Measurements from ENCODE around the gene SLC12A5. TPM values are rescaled to one million over a fixed set of nuclear protein-coding genes. Genes with fewer than 3 reads are reported as not detected.

The SLC12A5 gene
- total RNA-seq, 4 donors from 2014 or later = 5.2 TPM; not detected in 3

DNA sequence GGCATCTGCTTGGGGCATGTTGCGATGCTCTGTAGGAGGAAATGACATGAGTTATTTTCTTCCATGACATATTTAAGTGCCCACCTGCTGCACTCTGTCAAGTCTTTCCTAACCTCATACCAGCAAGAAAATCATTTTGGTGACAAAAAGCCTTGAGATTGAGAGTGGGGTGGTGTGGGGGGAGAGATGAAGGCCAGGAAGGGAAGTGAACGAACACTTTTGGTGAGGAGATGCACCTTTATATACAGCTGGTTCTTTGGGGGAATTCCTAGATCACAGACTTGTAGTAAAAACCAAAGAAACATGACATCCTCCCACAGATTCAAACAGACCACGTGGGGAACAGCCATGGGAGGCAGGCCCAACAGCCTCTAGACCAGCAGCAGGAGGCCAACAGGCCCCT lies 34.6 kb downstream of the SLC12A5 start:
- H3K27ac ChIP-seq = no peak overlapping the region
- H3K36me3 ChIP-seq = peaks cover 9 to 91% (median 61%) of the 10 kb centered on the region in 3 donors
- no peak overlapping the region for H3K4me3 ChIP-seq
- 79 to 82% methylated on average over 3 of the region's 3 CpGs for WGBS, 2 donors
- no peaks in the 10 kb centered on the region for H3K9me3 ChIP-seq
- no peaks in the 10 kb centered on the region for H3K27me3 ChIP-seq
- DNase-seq (ENCODE audit: low spot score in 2 of 2) = no peak
- H3K4me1 ChIP-seq = peaks cover 0 to 34% (median 12%) of the 10 kb centered on the region in 4 donors
- TF ChIP-seq EP300 (IDR thresholded peaks at IDR 0.05) (no peak), POLR2A (IDR thresholded peaks at IDR 0.05) (no peak), CTCF (IDR thresholded peaks at IDR 0.05) (no peak)

DNA sequence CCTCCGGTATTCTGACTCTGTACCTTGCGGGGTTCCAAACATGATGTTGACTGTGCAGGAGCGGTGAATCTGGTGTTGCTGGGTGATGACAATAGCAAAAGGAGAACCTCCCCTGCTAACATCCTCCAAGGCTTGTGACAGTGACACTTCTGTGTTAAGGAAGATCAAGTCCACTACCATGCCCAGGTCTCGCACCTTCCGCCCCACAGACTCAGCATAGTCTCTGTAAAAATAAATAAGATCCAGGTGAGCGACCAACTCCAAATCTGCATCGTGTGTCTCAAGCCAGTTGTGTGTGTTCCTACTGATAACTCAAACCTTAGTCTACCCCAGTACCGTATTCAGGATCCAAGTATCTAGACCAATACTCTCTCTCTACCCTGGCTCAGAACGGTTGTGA lies 36.0 kb downstream of the SLC12A5 start:
- no peaks in the 10 kb centered on the region for H3K27me3 ChIP-seq
- no peak overlapping the region for H3K27ac ChIP-seq
- H3K9me3 ChIP-seq = no peaks in the 10 kb centered on the region
- no peak for TF ChIP-seq POLR2A (IDR thresholded peaks at IDR 0.05)
- TF ChIP-seq CTCF (IDR thresholded peaks at IDR 0.05) = no peak
- no peak for TF ChIP-seq EP300 (IDR thresholded peaks at IDR 0.05)
- no peak for DNase-seq (ENCODE audit: low spot score in 2 of 2)
- peaks cover 9 to 99% (median 68%) of the 10 kb centered on the region in 3 donors for H3K36me3 ChIP-seq
- no peak overlapping the region for H3K4me3 ChIP-seq
- H3K4me1 ChIP-seq = peaks cover 0 to 22% (median 6%) of the 10 kb centered on the region in 4 donors
- 88 to 95% methylated on average over 9 of the region's 9 CpGs for WGBS, 2 donors

GRCh38 chr20:46065691-46066090 lies 36.7 kb downstream of the SLC12A5 start:
- no peak overlapping the region for H3K27ac ChIP-seq
- no peaks in the 10 kb centered on the region for H3K9me3 ChIP-seq
- TF ChIP-seq POLR2A (IDR thresholded peaks at IDR 0.05) (no peak), EP300 (IDR thresholded peaks at IDR 0.05) (no peak), CTCF (IDR thresholded peaks at IDR 0.05) (no peak)
- H3K36me3 ChIP-seq = peaks cover 9 to 99% (median 68%) of the 10 kb centered on the region in 3 donors
- H3K27me3 ChIP-seq = no peaks in the 10 kb centered on the region
- H3K4me1 ChIP-seq = peaks cover 0 to 17% (median 2%) of the 10 kb centered on the region in 4 donors
- DNase-seq (ENCODE audit: low spot score in 2 of 2) = no peak
- 91 to 95% methylated on average over 3 of the region's 3 CpGs for WGBS, 2 donors
- H3K4me3 ChIP-seq = no peak overlapping the region

- Histone ChIP-seq H3K36me3 (peaks cover 0 to 67% (median 36%) of the 10 kb centered on the region in 3 donors), H3K27ac (no peak overlapping the region), H3K4me3 (no peak overlapping the region), H3K4me1 (peaks cover 0 to 33% (median 13%) of the 10 kb centered on the region in 4 donors), H3K9me3 (no peaks in the 10 kb centered on the region), H3K27me3 (no peaks in the 10 kb centered on the region)
- DNase-seq (ENCODE audit: low spot score in 2 of 2) = no peak
- WGBS, 2 donors = 94% methylated on average over 20 of the region's 20 CpGs
- TF ChIP-seq CTCF (IDR thresholded peaks at IDR 0.05) (no peak), EP300 (IDR thresholded peaks at IDR 0.05) (no peak)
Measured at GRCh38 chr20:46070215-46070900, 41.3 kb downstream of the SLC12A5 start.

- TF ChIP-seq POLR2A (IDR thresholded peaks at IDR 0.05) (no peak), EP300 (IDR thresholded peaks at IDR 0.05) (no peak), CTCF (IDR thresholded peaks at IDR 0.05) (no peak)
- DNase-seq (ENCODE audit: low spot score in 2 of 2) = no peak
- Histone ChIP-seq H3K36me3 (peaks cover 0 to 63% (median 24%) of the 10 kb centered on the region in 3 donors), H3K4me3 (no peak overlapping the region), H3K27me3 (no peaks in the 10 kb centered on the region), H3K9me3 (no peaks in the 10 kb centered on the region), H3K27ac (no peak overlapping the region), H3K4me1 (peaks cover 0 to 45% (median 13%) of the 10 kb centered on the region in 4 donors)
- 88 to 89% methylated on average over 3 of the region's 3 CpGs for WGBS, 2 donors
Measured at GRCh38 chr20:46071573-46071972, 42.6 kb downstream of the SLC12A5 start.
